C4-2B (cell line): Measurements from ENCODE around the gene COQ10B.

Experiments used
- ZFX ChIP-seq: fragments of 450-650 bp; IDR thresholded peaks from 2 replicates; pipeline ENCODE4 v1.6.1; 2017
- TF ChIP-seq, protein P1 (sequence below): fragments of 450-650 bp; conservative IDR thresholded peaks from 2 replicates; pipeline ENCODE4 v1.5.1; 2017; ENCODE audit warnings: mild to moderate bottlenecking

- TF ChIP-seq, protein P1, sequence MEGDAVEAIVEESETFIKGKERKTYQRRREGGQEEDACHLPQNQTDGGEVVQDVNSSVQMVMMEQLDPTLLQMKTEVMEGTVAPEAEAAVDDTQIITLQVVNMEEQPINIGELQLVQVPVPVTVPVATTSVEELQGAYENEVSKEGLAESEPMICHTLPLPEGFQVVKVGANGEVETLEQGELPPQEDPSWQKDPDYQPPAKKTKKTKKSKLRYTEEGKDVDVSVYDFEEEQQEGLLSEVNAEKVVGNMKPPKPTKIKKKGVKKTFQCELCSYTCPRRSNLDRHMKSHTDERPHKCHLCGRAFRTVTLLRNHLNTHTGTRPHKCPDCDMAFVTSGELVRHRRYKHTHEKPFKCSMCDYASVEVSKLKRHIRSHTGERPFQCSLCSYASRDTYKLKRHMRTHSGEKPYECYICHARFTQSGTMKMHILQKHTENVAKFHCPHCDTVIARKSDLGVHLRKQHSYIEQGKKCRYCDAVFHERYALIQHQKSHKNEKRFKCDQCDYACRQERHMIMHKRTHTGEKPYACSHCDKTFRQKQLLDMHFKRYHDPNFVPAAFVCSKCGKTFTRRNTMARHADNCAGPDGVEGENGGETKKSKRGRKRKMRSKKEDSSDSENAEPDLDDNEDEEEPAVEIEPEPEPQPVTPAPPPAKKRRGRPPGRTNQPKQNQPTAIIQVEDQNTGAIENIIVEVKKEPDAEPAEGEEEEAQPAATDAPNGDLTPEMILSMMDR = no peak
- TF ChIP-seq ZFX = no peak
Measured at GRCh38 chr2:197496695-197497094, 43.3 kb downstream of the COQ10B start.
